Breast epithelium (tissue), 4 donors: ENCODE data around the gene TF. TPM values are rescaled to one million over a fixed set of nuclear protein-coding genes. Genes with fewer than 3 reads are reported as not detected.

ENCODE experiments used
- DNase-seq, 2 donors: peaks; one replicate each; pipeline ENCODE4 v3.0.0-alpha.2; 2019; ENCODE audit warnings: low spot score in 2 of 2
- H3K27ac ChIP-seq, 2 donors: fragments of 200-600 bp; sonication (generic) in 1 of 2; one replicate each; pipeline ENCODE4 v1.5.1; 2016 to 2019; ENCODE audit warnings: mild to moderate bottlenecking in 1 of 2
- H3K27me3 ChIP-seq, 2 donors: fragments of 200-600 bp; sonication (generic) in 1 of 2; one replicate each; pipeline versions ENCODE4 v1.5.1 to v1.6.0; 2017 to 2019; ENCODE audit warnings: control low read depth in 1 of 2, mild to moderate bottlenecking in 1 of 2
- H3K36me3 ChIP-seq: fragments of 200-600 bp; one replicate; pipeline ENCODE4 v1.5.1; 2019
- H3K4me1 ChIP-seq, 2 donors: fragments of 200-600 bp; sonication (generic); one replicate each; pipeline ENCODE4 v1.5.1; 2016 to 2019; ENCODE audit warnings: control low read depth in 1 of 2
- H3K4me3 ChIP-seq, 3 donors: fragments of 200-600 bp; sonication (generic); 1 replicate in 2 of 3; 2 replicates in 1 of 3; pipeline ENCODE4 v1.5.1; 2016 to 2019; ENCODE audit warnings: mild to moderate bottlenecking in 3 of 3, moderate library complexity in 2 of 3
- H3K9me3 ChIP-seq, 2 donors: fragments of 200-600 bp; sonication (generic) in 1 of 2; one replicate each; pipeline ENCODE4 v1.5.1; 2016 to 2019; ENCODE audit warnings: control low read depth in 1 of 2
- POLR2A ChIP-seq: fragments of 450-650 bp; IDR thresholded peaks from one replicate; pipeline ENCODE4 v1.6.1; 2016; ENCODE audit warnings: antibody characterized with exemption, mild to moderate bottlenecking, moderate library complexity
- POLR2AphosphoS5 ChIP-seq, 3 donors: sonication (generic); formaldehyde crosslinking; IDR thresholded peaks; one replicate each; pipeline ENCODE4 v1.6.1; 2017; ENCODE audit warnings: antibody characterized with exemption in 3 of 3
- intact Hi-C: fragments of 100-400 bp; cut with DNase I; formaldehyde crosslinking; loops from one replicate; pipeline ENCODE4 v1.15.1; 2023; ENCODE audit warnings: low total_unique reads
- total RNA-seq, 3 donors: library from RNA; depleted of rRNA; stranded (reverse); fragments of >200 nt; gene quantifications; one replicate each; pipeline ENCODE4 v1.1.0, GENCODE V29; 2016
- TF ChIP-seq, protein P1 (sequence below), 3 donors: fragments of 450-650 bp; IDR thresholded peaks; one replicate each; pipeline ENCODE4 v1.5.1; 2016 to 2017; ENCODE audit warnings: antibody characterized with exemption in 3 of 3, mild to moderate bottlenecking in 3 of 3, moderate library complexity in 3 of 3

TF gene
- total RNA-seq, 3 donors from 2014 or later = 6.3 to 22.9 (median 8.5) TPM

GRCh38 chr3:133746712-133747066, 496 bp downstream of the TF start:
- H3K4me1 ChIP-seq = no peaks in the 10 kb centered on the region

DNA sequence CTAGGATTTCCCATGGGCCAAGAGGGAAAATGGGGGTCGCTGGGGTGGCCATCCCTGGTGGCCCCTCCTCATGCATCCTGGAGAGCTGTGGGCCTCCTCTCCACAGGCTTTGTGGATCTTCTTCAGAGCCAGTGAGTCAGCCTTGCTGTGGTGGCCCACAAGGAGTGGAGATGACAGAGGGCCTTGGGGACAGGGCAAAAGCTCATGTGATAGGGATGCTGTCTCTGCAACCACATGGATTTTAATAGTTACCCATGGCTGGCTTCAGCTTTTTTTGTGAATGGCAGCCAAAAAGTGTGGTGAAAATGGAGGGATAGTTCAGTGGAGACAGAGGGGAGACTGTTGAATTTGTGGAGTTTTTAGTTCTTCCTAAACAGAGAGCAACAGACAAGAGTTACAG, 1.2 kb downstream of the TF start:
- Histone ChIP-seq H3K27ac (no peak overlapping the region), H3K36me3 (no peaks in the 10 kb centered on the region), H3K4me3 (no peak overlapping the region), H3K27me3 (peaks cover 0 to 10% of the 10 kb centered on the region in 2 donors), H3K4me1 (no peaks in the 10 kb centered on the region), H3K9me3 (no peaks in the 10 kb centered on the region)
- intact Hi-C loops = no loop called here
- no peak for TF ChIP-seq POLR2AphosphoS5 (IDR thresholded peaks at IDR 0.05)
- TF ChIP-seq, protein P1, sequence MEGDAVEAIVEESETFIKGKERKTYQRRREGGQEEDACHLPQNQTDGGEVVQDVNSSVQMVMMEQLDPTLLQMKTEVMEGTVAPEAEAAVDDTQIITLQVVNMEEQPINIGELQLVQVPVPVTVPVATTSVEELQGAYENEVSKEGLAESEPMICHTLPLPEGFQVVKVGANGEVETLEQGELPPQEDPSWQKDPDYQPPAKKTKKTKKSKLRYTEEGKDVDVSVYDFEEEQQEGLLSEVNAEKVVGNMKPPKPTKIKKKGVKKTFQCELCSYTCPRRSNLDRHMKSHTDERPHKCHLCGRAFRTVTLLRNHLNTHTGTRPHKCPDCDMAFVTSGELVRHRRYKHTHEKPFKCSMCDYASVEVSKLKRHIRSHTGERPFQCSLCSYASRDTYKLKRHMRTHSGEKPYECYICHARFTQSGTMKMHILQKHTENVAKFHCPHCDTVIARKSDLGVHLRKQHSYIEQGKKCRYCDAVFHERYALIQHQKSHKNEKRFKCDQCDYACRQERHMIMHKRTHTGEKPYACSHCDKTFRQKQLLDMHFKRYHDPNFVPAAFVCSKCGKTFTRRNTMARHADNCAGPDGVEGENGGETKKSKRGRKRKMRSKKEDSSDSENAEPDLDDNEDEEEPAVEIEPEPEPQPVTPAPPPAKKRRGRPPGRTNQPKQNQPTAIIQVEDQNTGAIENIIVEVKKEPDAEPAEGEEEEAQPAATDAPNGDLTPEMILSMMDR (IDR thresholded peaks at IDR 0.05) = no peak
- no peak for TF ChIP-seq POLR2A
- DNase-seq = no peak

More at GRCh38 chr3:133746712-133747066, 496 bp downstream of the TF start:
- no peak overlapping the region for H3K27ac ChIP-seq
- H3K36me3 ChIP-seq = no peaks in the 10 kb centered on the region
- intact Hi-C loops = no loop called here
- no peaks in the 10 kb centered on the region for H3K9me3 ChIP-seq
- no peak for DNase-seq
- TF ChIP-seq POLR2A = no peak
- TF ChIP-seq, protein P1 (IDR thresholded peaks at IDR 0.05) = no peak
- TF ChIP-seq POLR2AphosphoS5 (IDR thresholded peaks at IDR 0.05) = no peak
- peaks cover 0 to 10% of the 10 kb centered on the region in 2 donors for H3K27me3 ChIP-seq
- peak overlapping the region in 2 of 3 donors; percentile 45 to 66 for H3K4me3 ChIP-seq

- H3K27me3 ChIP-seq = peaks cover 0 to 10% of the 10 kb centered on the region in 2 donors
- H3K36me3 ChIP-seq = no peaks in the 10 kb centered on the region
- H3K27ac ChIP-seq = no peak overlapping the region
- H3K9me3 ChIP-seq = no peaks in the 10 kb centered on the region
- H3K4me1 ChIP-seq = no peaks in the 10 kb centered on the region
- intact Hi-C loops = no loop called here
- TF ChIP-seq, protein P1 (IDR thresholded peaks at IDR 0.05) = no peak
- TF ChIP-seq POLR2AphosphoS5 (IDR thresholded peaks at IDR 0.05) (no peak), POLR2A (no peak)
- DNase-seq = no peak
- no peak overlapping the region for H3K4me3 ChIP-seq
Observed at GRCh38 chr3:133747907-133748639, 1.9 kb downstream of the TF start.

GRCh38 chr3:133749427-133750258, 3.5 kb downstream of the TF start:
- Histone ChIP-seq H3K9me3 (no peaks in the 10 kb centered on the region), H3K27me3 (peaks cover 0 to 10% of the 10 kb centered on the region in 2 donors), H3K4me3 (no peak overlapping the region), H3K27ac (no peak overlapping the region), H3K4me1 (no peaks in the 10 kb centered on the region), H3K36me3 (no peaks in the 10 kb centered on the region)
- TF ChIP-seq POLR2A = no peak
- TF ChIP-seq POLR2AphosphoS5 (IDR thresholded peaks at IDR 0.05) = no peak
- DNase-seq = no peak
- intact Hi-C loops = no loop called here

DNA sequence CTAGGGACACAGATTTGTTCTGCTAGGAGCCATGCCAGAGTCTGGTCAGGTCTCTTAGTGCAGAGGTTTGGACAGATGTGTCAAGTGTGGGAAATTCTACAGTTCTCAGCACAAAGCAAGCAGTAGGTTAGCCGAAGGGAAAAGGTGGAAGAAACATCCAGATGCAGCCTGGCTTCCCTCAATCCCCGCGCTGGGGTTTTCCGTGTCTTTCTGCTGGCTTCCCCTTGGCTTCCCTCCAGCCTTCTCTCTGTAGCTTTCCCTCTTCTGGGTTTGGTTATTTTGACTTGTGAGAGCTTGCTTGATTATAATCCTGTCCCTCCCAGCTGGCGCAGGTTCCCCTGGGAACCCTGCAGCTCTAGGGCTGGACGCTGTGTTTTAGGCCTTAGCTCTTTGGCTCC, 4.1 kb downstream of the TF start:
- TF ChIP-seq POLR2AphosphoS5 (IDR thresholded peaks at IDR 0.05) (no peak), POLR2A (no peak)
- TF ChIP-seq, protein P1 (IDR thresholded peaks at IDR 0.05) = no peak
- Histone ChIP-seq H3K9me3 (no peaks in the 10 kb centered on the region), H3K4me1 (no peaks in the 10 kb centered on the region)

More for the DNA sequence above, 4.1 kb downstream of the TF start:
- intact Hi-C loops = no loop called here
- no peak overlapping the region for H3K4me3 ChIP-seq
- H3K36me3 ChIP-seq = no peaks in the 10 kb centered on the region
- H3K27me3 ChIP-seq = peaks cover 0 to 10% of the 10 kb centered on the region in 2 donors
- no peak overlapping the region for H3K27ac ChIP-seq
- no peak for DNase-seq
